CD4-positive, alpha-beta T cell (primary cell): ENCODE data around the gene HTATSF1. TPM values are rescaled to one million over a fixed set of nuclear protein-coding genes. Genes with fewer than 3 reads are reported as not detected.

Experiments used
- ATAC-seq: fragments of 200-7000 bp; cut with Tn5 transposase; one replicate; pipeline ENCODE4 v1.10.0; 2022; ENCODE audit warnings: mild to moderate bottlenecking; ENCODE audit not compliant: poor library complexity
- CTCF ChIA-PET: fragments of 350-600 bp; sonication (Branson Sonifier 250); formaldehyde crosslinking; loops from one replicate; lab custom pipeline; 2021; ENCODE audit warnings: antibody characterized with exemption, inconsistent platforms; lab: Charles Lee
- POLR2A ChIA-PET: fragments of 350-600 bp; sonication (Branson Sonifier 250); formaldehyde crosslinking; loops from one replicate; lab custom pipeline; 2021; ENCODE audit warnings: antibody characterized with exemption, inconsistent platforms; lab: Charles Lee
- DNase-seq, 14 experiments: peaks; one replicate each; pipeline ENCODE4 v3.0.0-alpha.2; 2013 to 2020; ENCODE audit warnings: mixed read lengths in 2 of 14
- H3K27ac ChIP-seq, 2 donors: one replicate each; pipeline versions ENCODE4 v1.5.1 to v1.7.0; 2013; ENCODE audit warnings: low read length in 2 of 2, low read depth in 1 of 2, mild to moderate bottlenecking in 1 of 2
- H3K27me3 ChIP-seq, 2 experiments: 1 replicate in 1 of 2; 2 replicates in 1 of 2; pipeline versions ENCODE4 v1.6.1 to v1.7.0; 2013; ENCODE audit warnings: low read length in 2 of 2, control low read depth in 1 of 2, mild to moderate bottlenecking in 1 of 2, moderate library complexity in 1 of 2; ENCODE audit not compliant: insufficient read depth in 2 of 2, control insufficient read depth in 1 of 2
- H3K36me3 ChIP-seq: one replicate; pipeline ENCODE4 v1.6.1; 2013; ENCODE audit warnings: low read length, control low read depth; ENCODE audit not compliant: insufficient read depth
- H3K4me1 ChIP-seq: one replicate; pipeline ENCODE4 v1.6.1; 2013; ENCODE audit warnings: low read length, control low read depth; ENCODE audit not compliant: insufficient read depth
- H3K4me3 ChIP-seq: one replicate; pipeline ENCODE4 v1.5.1; 2013; ENCODE audit warnings: mild to moderate bottlenecking, low read length, moderate library complexity
- H3K9me3 ChIP-seq, 2 experiments: 1 replicate in 1 of 2; 2 replicates in 1 of 2; pipeline versions ENCODE4 v1.6.1 to v1.7.0; 2013; ENCODE audit warnings: low read length in 2 of 2, mild to moderate bottlenecking in 2 of 2, control low read depth in 1 of 2, moderate library complexity in 1 of 2; ENCODE audit not compliant: control insufficient read depth in 1 of 2, insufficient read depth in 1 of 2
- H3K27ac Mint-ChIP-seq: one replicate; pipeline ENCODE4 v1.8.0; 2020; ENCODE audit warnings: mixed read lengths
- H3K27me3 Mint-ChIP-seq: one replicate; pipeline ENCODE4 v1.8.0; 2021; ENCODE audit warnings: mixed read lengths
- H3K36me3 Mint-ChIP-seq: one replicate; pipeline ENCODE4 v1.8.0; 2021; ENCODE audit warnings: low read depth, mixed read lengths
- H3K4me1 Mint-ChIP-seq: one replicate; pipeline ENCODE4 v1.8.0; 2021; ENCODE audit warnings: low read depth, mixed read lengths
- H3K4me3 Mint-ChIP-seq: one replicate; pipeline ENCODE4 v1.8.0; 2020; ENCODE audit warnings: mild to moderate bottlenecking, mixed read lengths
- H3K9me3 Mint-ChIP-seq: one replicate; pipeline ENCODE4 v1.8.0; 2020; ENCODE audit warnings: mixed read lengths
- intact Hi-C, 2 experiments: fragments of 100-400 bp; cut with DNase I in 1 of 2; cut with micrococcal nuclease in 1 of 2; formaldehyde crosslinking; loops; one replicate each; pipeline versions ENCODE4 v1.15.1 to v1.9.0; 2023 to 2025; cut with DNase I, micrococcal nuclease
- total RNA-seq, 174 experiments: library from RNA in 2 of 174; stranded (reverse) in 2 of 174; gene quantifications; one replicate each; pipeline ENCODE4 v1.2.3 and lab custom pipeline; 2021 to 2026
- TF ChIP-seq, protein P1 (sequence below): fragments of 200-600 bp; IDR thresholded peaks from one replicate; pipeline ENCODE4 v1.8.0; 2022; ENCODE audit warnings: antibody characterized with exemption, mild to moderate bottlenecking

The HTATSF1 gene
- total RNA-seq, 2 experiments from 2014 or later, result 28.3 to 31.1 TPM

DNA sequence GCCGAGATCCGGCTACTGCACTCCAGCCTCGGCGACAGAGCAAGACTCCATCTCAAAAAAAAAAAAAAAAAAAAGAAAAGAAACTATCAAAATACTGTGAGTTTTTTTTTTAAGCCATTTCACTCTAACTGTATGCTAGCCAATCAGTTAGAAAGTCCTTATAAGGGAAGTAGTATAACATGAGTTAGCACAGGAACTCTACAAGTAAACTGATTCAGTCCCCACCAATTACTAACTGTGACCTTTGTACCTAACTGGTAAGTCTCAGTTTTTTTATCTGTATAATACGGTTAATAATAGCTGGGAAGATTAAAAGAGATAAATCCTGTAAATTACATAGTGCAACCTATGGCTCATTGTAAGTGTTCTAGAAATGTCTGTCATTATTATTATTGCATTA is 44.8 kb upstream of the HTATSF1 start:
- ChIA-PET POLR2A (no interaction called here), CTCF (no interaction called here)
- TF ChIP-seq, protein P1, sequence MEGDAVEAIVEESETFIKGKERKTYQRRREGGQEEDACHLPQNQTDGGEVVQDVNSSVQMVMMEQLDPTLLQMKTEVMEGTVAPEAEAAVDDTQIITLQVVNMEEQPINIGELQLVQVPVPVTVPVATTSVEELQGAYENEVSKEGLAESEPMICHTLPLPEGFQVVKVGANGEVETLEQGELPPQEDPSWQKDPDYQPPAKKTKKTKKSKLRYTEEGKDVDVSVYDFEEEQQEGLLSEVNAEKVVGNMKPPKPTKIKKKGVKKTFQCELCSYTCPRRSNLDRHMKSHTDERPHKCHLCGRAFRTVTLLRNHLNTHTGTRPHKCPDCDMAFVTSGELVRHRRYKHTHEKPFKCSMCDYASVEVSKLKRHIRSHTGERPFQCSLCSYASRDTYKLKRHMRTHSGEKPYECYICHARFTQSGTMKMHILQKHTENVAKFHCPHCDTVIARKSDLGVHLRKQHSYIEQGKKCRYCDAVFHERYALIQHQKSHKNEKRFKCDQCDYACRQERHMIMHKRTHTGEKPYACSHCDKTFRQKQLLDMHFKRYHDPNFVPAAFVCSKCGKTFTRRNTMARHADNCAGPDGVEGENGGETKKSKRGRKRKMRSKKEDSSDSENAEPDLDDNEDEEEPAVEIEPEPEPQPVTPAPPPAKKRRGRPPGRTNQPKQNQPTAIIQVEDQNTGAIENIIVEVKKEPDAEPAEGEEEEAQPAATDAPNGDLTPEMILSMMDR, result no peak
- Histone ChIP-seq H3K9me3 (no peaks in the 10 kb centered on the region), H3K36me3 (no peaks in the 10 kb centered on the region), H3K4me3 (no peak overlapping the region), H3K4me1 (no peaks in the 10 kb centered on the region), H3K27ac (no peak overlapping the region), H3K27me3 (no peaks in the 10 kb centered on the region)
- ATAC-seq (no peak), DNase-seq (no peak)
- Mint-ChIP-seq H3K4me3 (no peak overlapping the region), H3K4me1 (no peaks in the 10 kb centered on the region), H3K27ac (no peak overlapping the region), H3K36me3 (no peaks in the 10 kb centered on the region), H3K27me3 (no peaks in the 10 kb centered on the region), H3K9me3 (no peaks in the 10 kb centered on the region)
- intact Hi-C loops, result no loop called here

DNA sequence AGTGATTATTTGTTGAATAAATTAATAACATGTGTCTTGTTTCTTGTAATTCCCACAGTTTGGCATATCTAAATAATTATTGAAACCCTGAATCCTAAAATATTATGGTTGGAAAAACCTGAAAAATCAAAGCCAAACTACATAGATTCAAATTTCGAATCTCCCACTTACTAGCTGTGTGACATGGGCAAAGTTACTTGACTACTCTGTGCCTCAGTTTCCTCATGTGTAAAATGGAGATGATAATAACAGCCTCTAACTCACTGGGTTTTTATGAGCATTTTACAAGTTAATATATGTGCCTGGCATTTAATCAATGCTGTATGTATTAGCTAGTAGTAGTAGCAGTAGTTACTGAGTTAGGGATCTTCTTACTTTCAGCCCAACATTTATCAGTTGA is 44.3 kb upstream of the HTATSF1 start:
- Mint-ChIP-seq H3K27ac (no peak overlapping the region), H3K4me1 (no peaks in the 10 kb centered on the region), H3K4me3 (no peak overlapping the region), H3K36me3 (no peaks in the 10 kb centered on the region), H3K9me3 (no peaks in the 10 kb centered on the region), H3K27me3 (no peaks in the 10 kb centered on the region)
- no peaks in the 10 kb centered on the region for H3K9me3 ChIP-seq
- no peak for ATAC-seq
- no peaks in the 10 kb centered on the region for H3K4me1 ChIP-seq
- intact Hi-C loops, result no loop called here
- CTCF ChIA-PET, result no interaction called here
- no peak overlapping the region for H3K4me3 ChIP-seq
- no peaks in the 10 kb centered on the region for H3K36me3 ChIP-seq
- DNase-seq, result no peak
- H3K27me3 ChIP-seq, result no peaks in the 10 kb centered on the region
- POLR2A ChIA-PET, result no interaction called here
- TF ChIP-seq, protein P1, result no peak
- no peak overlapping the region for H3K27ac ChIP-seq

DNA sequence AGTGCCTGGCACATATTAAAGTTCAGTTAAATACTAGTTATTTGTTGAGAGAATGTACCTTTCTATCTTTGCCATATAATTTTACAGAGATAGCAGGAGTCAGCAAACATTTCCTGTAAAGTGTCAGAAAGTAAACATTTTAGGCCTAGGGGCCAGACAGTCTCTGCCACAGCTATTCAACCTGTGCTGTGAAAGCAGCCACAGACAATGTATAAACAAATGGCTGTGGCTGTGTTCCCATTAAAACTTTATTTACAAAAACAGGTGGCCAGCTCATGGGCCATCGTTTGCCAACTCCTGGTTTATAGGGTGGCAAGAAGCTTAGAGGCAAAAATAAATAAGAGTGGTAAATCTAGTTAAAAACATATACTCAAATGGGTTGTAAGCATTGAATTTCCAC is 43.6 kb upstream of the HTATSF1 start:
- ATAC-seq, result no peak
- H3K27ac Mint-ChIP-seq, result no peak overlapping the region

More for the DNA sequence above, 43.6 kb upstream of the HTATSF1 start:
- Histone ChIP-seq H3K4me3 (no peak overlapping the region), H3K27me3 (no peaks in the 10 kb centered on the region), H3K27ac (no peak overlapping the region), H3K36me3 (no peaks in the 10 kb centered on the region), H3K4me1 (no peaks in the 10 kb centered on the region), H3K9me3 (no peaks in the 10 kb centered on the region)
- intact Hi-C loops, result no loop called here
- Mint-ChIP-seq H3K27me3 (no peaks in the 10 kb centered on the region), H3K4me1 (no peaks in the 10 kb centered on the region), H3K36me3 (no peaks in the 10 kb centered on the region), H3K9me3 (no peaks in the 10 kb centered on the region), H3K4me3 (no peak overlapping the region)
- ChIA-PET CTCF (interaction anchor here (1.2 kb wide), 1 partner anchor 24 kb away, joined by 3 read pairs; no protein-coding TSS in a partner anchor), POLR2A (no interaction called here)
- DNase-seq, result no peak
- TF ChIP-seq, protein P1, result no peak
